ENCODE results near the gene RXRA. TPM values are rescaled to one million over a fixed set of nuclear protein-coding genes. Genes with fewer than 3 reads are reported as not detected.

Gene RXRA
- polyA plus RNA-seq, 4 donors = 30.8 to 83.5 (median 41.5) TPM

DNA sequence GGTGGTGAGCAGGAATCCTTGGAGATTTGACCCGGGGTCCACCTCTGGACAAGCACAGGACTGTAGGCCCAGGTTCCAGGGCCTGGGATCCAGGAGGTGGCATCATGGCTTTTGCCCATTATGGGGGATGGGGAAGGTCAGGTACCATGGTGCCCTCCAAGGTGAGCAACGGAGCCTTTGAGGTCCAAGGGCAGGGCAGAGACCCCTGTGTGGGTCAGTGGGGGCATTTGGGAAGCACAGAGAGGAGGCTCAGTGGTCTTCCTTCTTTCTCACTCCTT lies 117.7 kb downstream of the RXRA start:
- H3K4me1 ChIP-seq (ENCODE audit: control insufficient read depth in 3 of 3, insufficient read depth in 2 of 3, low read depth in 1 of 3, low read length in 2 of 3) = peaks cover 0 to 25% (median 3%) of the 10 kb centered on the region in 3 donors
- FAIRE-seq = no peak
- H3K9me3 ChIP-seq (ENCODE audit: control insufficient read depth in 2 of 2, insufficient read depth in 1 of 2, low read depth in 1 of 2, low read length in 1 of 2) = peaks cover 0 to 15% of the 10 kb centered on the region in 2 donors
- 26 to 52% (median 33%) methylated on average over 2 of the region's 2 CpGs for WGBS, 3 donors
- DNase-seq = no peak
- H3K36me3 ChIP-seq (ENCODE audit: control insufficient read depth in 3 of 3, insufficient read depth in 2 of 3, low read depth in 1 of 3, low read length in 3 of 3) = peaks cover 0 to 18% (median 0%) of the 10 kb centered on the region in 3 donors
- H3K4me3 ChIP-seq (ENCODE audit: low read depth in 1 of 3, low read length in 3 of 3) = no peak overlapping the region
- H3K27me3 ChIP-seq (ENCODE audit: control insufficient read depth in 3 of 3, insufficient read depth in 3 of 3, low read length in 3 of 3) = peaks cover 0 to 11% (median 2%) of the 10 kb centered on the region in 3 donors
- no peak overlapping the region for H3K27ac ChIP-seq (ENCODE audit: low read depth in 1 of 3, low read length in 2 of 3)

DNA sequence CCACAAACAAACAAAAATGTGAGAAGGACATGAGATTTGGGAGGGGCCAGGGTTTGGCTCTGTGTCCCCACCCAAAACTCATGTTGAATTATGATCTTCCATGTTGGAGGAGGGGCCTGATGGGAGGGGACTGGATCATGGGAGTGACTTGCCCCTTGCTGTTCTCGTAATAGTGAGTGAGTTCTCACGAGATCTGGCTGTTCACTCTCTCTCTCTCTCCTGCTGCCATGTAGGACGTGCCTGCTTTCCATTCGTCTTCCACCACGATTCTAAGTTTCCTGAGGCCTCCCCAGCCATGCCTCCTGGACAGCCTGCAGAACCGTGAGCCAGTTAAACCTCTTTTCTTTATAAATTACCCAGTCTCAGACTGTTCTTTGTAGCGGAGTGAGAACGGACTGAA lies 118.7 kb downstream of the RXRA start:
- Histone ChIP-seq H3K9me3 (ENCODE audit: control insufficient read depth in 2 of 2, insufficient read depth in 1 of 2, low read depth in 1 of 2, low read length in 1 of 2) (peaks cover 0 to 21% of the 10 kb centered on the region in 2 donors), H3K27ac (ENCODE audit: low read depth in 1 of 3, low read length in 2 of 3) (no peak overlapping the region), H3K27me3 (ENCODE audit: control insufficient read depth in 3 of 3, insufficient read depth in 3 of 3, low read length in 3 of 3) (peaks cover 0 to 11% (median 2%) of the 10 kb centered on the region in 3 donors), H3K4me1 (ENCODE audit: control insufficient read depth in 3 of 3, insufficient read depth in 2 of 3, low read depth in 1 of 3, low read length in 2 of 3) (peaks cover 0 to 28% (median 3%) of the 10 kb centered on the region in 3 donors), H3K36me3 (ENCODE audit: control insufficient read depth in 3 of 3, insufficient read depth in 2 of 3, low read depth in 1 of 3, low read length in 3 of 3) (peaks cover 0 to 9% (median 0%) of the 10 kb centered on the region in 3 donors), H3K4me3 (ENCODE audit: low read depth in 1 of 3, low read length in 3 of 3) (no peak overlapping the region)
- WGBS, 3 donors = 71 to 75% (median 72%) methylated on average over 8 of the region's 8 CpGs
- FAIRE-seq (no peak), DNase-seq (no peak)

DNA sequence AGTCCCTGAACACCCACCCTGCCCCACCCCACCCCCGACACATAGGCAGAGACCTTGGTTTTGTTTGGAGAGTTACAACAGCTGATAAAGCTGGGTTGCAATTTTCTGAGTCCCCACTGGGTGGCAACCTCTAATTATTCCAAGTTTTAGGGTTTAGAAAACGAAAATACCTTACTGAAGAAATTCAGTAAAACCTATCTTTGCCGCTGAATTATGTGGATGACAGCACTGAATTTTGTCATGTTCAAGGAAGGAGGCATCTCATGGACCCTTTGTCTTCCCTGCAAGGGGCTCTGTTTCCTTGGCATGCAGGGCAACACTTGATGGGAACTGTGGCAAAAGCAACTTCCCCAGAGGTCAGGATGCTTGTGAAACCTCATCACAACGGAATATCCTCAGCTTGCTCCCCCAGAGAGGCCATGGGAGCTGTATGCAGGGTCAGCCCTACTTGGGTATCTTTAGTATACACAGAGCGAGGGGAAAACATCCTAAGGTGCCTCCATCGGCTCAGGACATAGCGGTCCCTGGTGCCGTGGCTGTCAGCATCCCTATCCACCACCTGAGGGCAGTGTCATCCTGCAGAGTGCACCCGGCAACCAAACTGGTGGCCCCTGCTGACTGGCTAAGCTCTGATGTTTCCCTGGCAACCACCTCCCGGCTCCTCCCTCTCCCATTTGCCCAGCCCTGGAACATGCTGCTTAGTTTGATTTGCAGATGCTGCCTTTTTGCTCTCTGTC lies 123.1 kb downstream of the RXRA start:
- 18 to 24% (median 20%) methylated on average over 10 of the region's 10 CpGs for WGBS, 3 donors
- H3K27ac ChIP-seq (ENCODE audit: low read depth in 1 of 3, low read length in 2 of 3) = no peak overlapping the region
- H3K4me1 ChIP-seq (ENCODE audit: control insufficient read depth in 3 of 3, insufficient read depth in 2 of 3, low read depth in 1 of 3, low read length in 2 of 3) = peaks cover 0 to 3% (median 0%) of the 10 kb centered on the region in 3 donors
- no peaks in the 10 kb centered on the region for H3K36me3 ChIP-seq (ENCODE audit: control insufficient read depth in 3 of 3, insufficient read depth in 2 of 3, low read depth in 1 of 3, low read length in 3 of 3)
- H3K9me3 ChIP-seq (ENCODE audit: control insufficient read depth in 2 of 2, insufficient read depth in 1 of 2, low read depth in 1 of 2, low read length in 1 of 2) = peaks cover 0 to 21% of the 10 kb centered on the region in 2 donors
- H3K27me3 ChIP-seq (ENCODE audit: control insufficient read depth in 3 of 3, insufficient read depth in 3 of 3, low read length in 3 of 3) = peaks cover 0 to 5% (median 2%) of the 10 kb centered on the region in 3 donors
- no peak for FAIRE-seq
- peak; percentile 86 to 89 for DNase-seq
- H3K4me3 ChIP-seq (ENCODE audit: low read depth in 1 of 3, low read length in 3 of 3) = no peak overlapping the region

DNA sequence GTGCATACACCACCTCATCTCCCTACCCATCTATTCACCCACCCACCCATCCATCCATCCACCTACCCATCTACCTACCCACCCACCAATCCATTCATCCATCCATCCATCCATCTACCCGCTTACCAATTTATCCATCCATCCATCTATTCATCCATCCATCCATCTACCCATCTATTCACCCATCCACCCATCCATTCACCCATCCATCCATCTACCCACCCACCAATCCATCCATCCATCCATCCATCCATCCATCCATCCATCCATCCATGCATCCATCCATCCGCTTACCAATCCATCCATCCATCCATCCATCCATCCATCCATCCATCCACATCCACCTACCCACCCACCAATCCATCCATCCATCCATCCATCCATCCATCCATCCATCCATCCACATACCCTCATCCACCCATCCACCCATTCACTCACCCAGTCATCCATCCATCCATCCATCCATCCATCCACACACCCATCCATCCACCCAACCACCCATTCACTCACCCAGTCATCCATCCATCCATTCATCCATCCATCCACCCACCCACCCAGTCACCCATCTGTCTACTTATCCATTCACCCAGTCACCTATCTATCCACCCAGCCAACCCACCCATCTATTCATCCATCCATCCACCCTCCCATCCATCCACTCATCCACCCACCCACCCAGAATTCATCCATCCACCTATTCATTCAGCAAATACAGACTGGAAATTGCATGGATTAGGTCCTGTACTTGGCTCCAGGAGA lies 125.6 kb downstream of the RXRA start:
- peaks cover 0 to 18% (median 4%) of the 10 kb centered on the region in 3 donors for H3K4me1 ChIP-seq (ENCODE audit: control insufficient read depth in 3 of 3, insufficient read depth in 2 of 3, low read depth in 1 of 3, low read length in 2 of 3)
- no peak for FAIRE-seq
- WGBS, 3 donors = 89 to 95% (median 94%) methylated on average over 2 of the region's 2 CpGs

DNA sequence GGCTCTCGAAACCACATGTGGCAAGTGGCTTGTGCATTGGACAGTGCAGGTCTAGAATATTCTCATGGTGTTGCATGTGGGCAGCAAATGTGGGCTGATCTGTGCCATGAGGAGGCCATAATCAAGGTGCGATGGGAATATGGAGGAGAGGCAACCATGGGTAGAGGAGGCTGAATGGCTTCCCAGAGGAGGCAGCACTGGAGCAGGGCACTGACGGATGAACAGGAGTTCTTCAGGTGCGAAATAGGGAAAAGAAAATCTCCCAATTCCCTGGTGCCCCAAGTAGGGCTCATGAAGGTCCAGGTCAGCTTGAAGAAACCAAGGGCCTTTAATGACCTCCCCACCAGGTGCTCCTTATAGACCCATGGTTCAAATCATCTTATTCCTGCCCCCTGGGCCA lies 126.5 kb downstream of the RXRA start:
- Histone ChIP-seq H3K4me1 (ENCODE audit: control insufficient read depth in 3 of 3, insufficient read depth in 2 of 3, low read depth in 1 of 3, low read length in 2 of 3) (peaks cover 0 to 19% (median 5%) of the 10 kb centered on the region in 3 donors), H3K9me3 (ENCODE audit: control insufficient read depth in 2 of 2, insufficient read depth in 1 of 2, low read depth in 1 of 2, low read length in 1 of 2) (peaks cover 0 to 15% of the 10 kb centered on the region in 2 donors), H3K27ac (ENCODE audit: low read depth in 1 of 3, low read length in 2 of 3) (no peak overlapping the region), H3K4me3 (ENCODE audit: low read depth in 1 of 3, low read length in 3 of 3) (no peak overlapping the region), H3K27me3 (ENCODE audit: control insufficient read depth in 3 of 3, insufficient read depth in 3 of 3, low read length in 3 of 3) (no peaks in the 10 kb centered on the region), H3K36me3 (ENCODE audit: control insufficient read depth in 3 of 3, insufficient read depth in 2 of 3, low read depth in 1 of 3, low read length in 3 of 3) (no peaks in the 10 kb centered on the region)
- WGBS, 3 donors = 93 to 97% (median 96%) methylated on average over 4 of the region's 4 CpGs
- FAIRE-seq (no peak), DNase-seq (no peak)

More for the DNA sequence above, 125.6 kb downstream of the RXRA start:
- H3K9me3 ChIP-seq (ENCODE audit: control insufficient read depth in 2 of 2, insufficient read depth in 1 of 2, low read depth in 1 of 2, low read length in 1 of 2) = peaks cover 0 to 15% of the 10 kb centered on the region in 2 donors
- no peaks in the 10 kb centered on the region for H3K36me3 ChIP-seq (ENCODE audit: control insufficient read depth in 3 of 3, insufficient read depth in 2 of 3, low read depth in 1 of 3, low read length in 3 of 3)
- peaks cover 0 to 2% (median 0%) of the 10 kb centered on the region in 3 donors for H3K27me3 ChIP-seq (ENCODE audit: control insufficient read depth in 3 of 3, insufficient read depth in 3 of 3, low read length in 3 of 3)
- no peak overlapping the region for H3K4me3 ChIP-seq (ENCODE audit: low read depth in 1 of 3, low read length in 3 of 3)
- DNase-seq = no peak
- no peak overlapping the region for H3K27ac ChIP-seq (ENCODE audit: low read depth in 1 of 3, low read length in 2 of 3)

DNA sequence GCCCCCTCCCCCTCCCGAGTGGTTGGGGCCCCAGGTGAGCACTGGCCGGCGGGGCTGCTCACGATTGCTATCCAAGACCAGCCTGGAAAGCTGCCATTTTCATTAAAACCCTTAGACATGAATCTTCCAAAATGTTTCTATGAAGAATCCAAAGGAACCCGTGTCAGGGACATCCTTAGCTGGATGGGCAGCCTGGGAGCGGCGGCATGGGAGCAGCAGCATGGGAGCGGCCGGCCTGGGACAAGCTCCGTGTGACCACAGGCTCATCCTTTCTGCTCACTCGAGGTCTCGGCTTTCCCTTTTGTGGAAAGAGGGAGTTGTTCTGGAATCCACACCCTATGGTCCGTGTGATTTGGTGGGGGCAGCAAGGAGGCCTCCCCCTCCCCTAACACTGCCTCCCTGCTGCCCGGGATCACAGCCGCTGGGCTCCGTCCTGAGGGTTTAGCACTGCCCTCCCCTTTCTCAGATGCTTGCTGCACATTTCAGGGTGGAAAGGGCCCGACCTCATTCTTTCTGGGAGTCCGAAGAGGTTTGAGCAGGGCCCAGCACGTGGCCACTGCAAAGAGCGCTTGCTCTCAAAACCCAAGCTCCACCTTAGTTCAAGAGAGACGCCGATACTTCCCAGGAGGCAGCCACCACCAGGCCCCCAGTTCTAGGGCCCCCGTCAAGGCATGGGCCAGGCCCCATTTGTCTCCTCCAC lies 127.7 kb downstream of the RXRA start:
- 73 to 83% (median 81%) methylated on average over 23 of the region's 23 CpGs for WGBS, 3 donors
- no peak for FAIRE-seq
- no peak for DNase-seq

DNA sequence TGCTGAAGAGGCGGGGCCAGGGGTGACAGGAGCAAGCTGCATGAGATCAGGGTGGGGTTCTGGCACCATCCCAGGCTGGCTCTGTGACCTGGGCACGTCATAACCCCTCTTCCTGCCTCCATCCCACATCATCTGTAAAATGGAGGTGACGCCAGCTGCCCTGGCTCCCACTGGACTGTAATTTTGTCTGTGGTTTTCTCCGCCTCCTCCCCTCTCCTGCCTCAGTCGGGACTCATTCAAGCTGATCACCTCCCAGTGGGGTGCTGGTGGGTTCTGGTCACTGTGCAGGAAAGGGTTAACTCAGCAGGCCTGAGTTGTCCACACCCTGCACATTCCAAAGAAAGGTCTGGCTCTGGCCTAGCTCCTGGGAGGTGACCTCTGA lies 128.2 kb downstream of the RXRA start:
- no peak overlapping the region for H3K27ac ChIP-seq (ENCODE audit: low read depth in 1 of 3, low read length in 2 of 3)
- DNase-seq (no peak), FAIRE-seq (no peak)
- no peak overlapping the region for H3K4me3 ChIP-seq (ENCODE audit: low read depth in 1 of 3, low read length in 3 of 3)
- H3K4me1 ChIP-seq (ENCODE audit: control insufficient read depth in 3 of 3, insufficient read depth in 2 of 3, low read depth in 1 of 3, low read length in 2 of 3) = peaks cover 0 to 24% (median 5%) of the 10 kb centered on the region in 3 donors
- peaks cover 0 to under 1% of the 10 kb centered on the region in 2 donors for H3K9me3 ChIP-seq (ENCODE audit: control insufficient read depth in 2 of 2, insufficient read depth in 1 of 2, low read depth in 1 of 2, low read length in 1 of 2)
- H3K27me3 ChIP-seq (ENCODE audit: control insufficient read depth in 3 of 3, insufficient read depth in 3 of 3, low read length in 3 of 3) = no peaks in the 10 kb centered on the region
- no peaks in the 10 kb centered on the region for H3K36me3 ChIP-seq (ENCODE audit: control insufficient read depth in 3 of 3, insufficient read depth in 2 of 3, low read depth in 1 of 3, low read length in 3 of 3)
- 64 to 74% (median 72%) methylated on average over 5 of the region's 5 CpGs for WGBS, 3 donors

More for the DNA sequence above, 127.7 kb downstream of the RXRA start:
- no peak overlapping the region for H3K4me3 ChIP-seq (ENCODE audit: low read depth in 1 of 3, low read length in 3 of 3)
- H3K9me3 ChIP-seq (ENCODE audit: control insufficient read depth in 2 of 2, insufficient read depth in 1 of 2, low read depth in 1 of 2, low read length in 1 of 2) = peaks cover 0 to 6% of the 10 kb centered on the region in 2 donors
- H3K27ac ChIP-seq (ENCODE audit: low read depth in 1 of 3, low read length in 2 of 3) = no peak overlapping the region
- no peaks in the 10 kb centered on the region for H3K27me3 ChIP-seq (ENCODE audit: control insufficient read depth in 3 of 3, insufficient read depth in 3 of 3, low read length in 3 of 3)
- no peaks in the 10 kb centered on the region for H3K36me3 ChIP-seq (ENCODE audit: control insufficient read depth in 3 of 3, insufficient read depth in 2 of 3, low read depth in 1 of 3, low read length in 3 of 3)
- peaks cover 0 to 24% (median 5%) of the 10 kb centered on the region in 3 donors for H3K4me1 ChIP-seq (ENCODE audit: control insufficient read depth in 3 of 3, insufficient read depth in 2 of 3, low read depth in 1 of 3, low read length in 2 of 3)

DNA sequence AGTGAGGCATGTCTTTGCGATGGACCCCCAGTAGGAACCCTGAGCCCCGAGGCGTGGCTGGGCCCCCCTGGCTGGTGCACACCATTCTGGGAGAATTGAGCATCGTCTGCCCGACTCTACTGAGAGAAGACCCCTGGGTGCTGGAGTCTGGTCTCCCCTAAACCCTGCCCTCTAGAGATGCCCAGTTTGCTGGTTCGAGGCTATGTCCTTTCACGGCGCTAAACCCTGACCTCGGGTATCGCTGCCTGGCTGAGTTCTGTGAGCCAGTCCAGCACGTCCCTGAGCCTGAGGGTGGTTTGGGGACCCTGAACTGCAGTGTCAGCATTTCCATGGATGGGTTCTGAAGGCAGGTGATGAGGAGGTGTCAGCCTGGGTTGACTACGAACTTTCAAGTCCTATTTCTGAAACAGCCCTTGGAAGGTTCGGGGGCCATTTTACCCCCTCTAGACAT lies 128.8 kb downstream of the RXRA start:
- no peaks in the 10 kb centered on the region for H3K27me3 ChIP-seq (ENCODE audit: control insufficient read depth in 3 of 3, insufficient read depth in 3 of 3, low read length in 3 of 3)
- no peak for DNase-seq
- H3K4me1 ChIP-seq (ENCODE audit: control insufficient read depth in 3 of 3, insufficient read depth in 2 of 3, low read depth in 1 of 3, low read length in 2 of 3) = peaks cover 0 to 21% (median 5%) of the 10 kb centered on the region in 3 donors
- no peaks in the 10 kb centered on the region for H3K9me3 ChIP-seq (ENCODE audit: control insufficient read depth in 2 of 2, insufficient read depth in 1 of 2, low read depth in 1 of 2, low read length in 1 of 2)
- H3K36me3 ChIP-seq (ENCODE audit: control insufficient read depth in 3 of 3, insufficient read depth in 2 of 3, low read depth in 1 of 3, low read length in 3 of 3) = no peaks in the 10 kb centered on the region
- no peak for FAIRE-seq
- no peak overlapping the region for H3K4me3 ChIP-seq (ENCODE audit: low read depth in 1 of 3, low read length in 3 of 3)
- H3K27ac ChIP-seq (ENCODE audit: low read depth in 1 of 3, low read length in 2 of 3) = peak overlapping the region in 2 of 3 donors; percentile 92
- WGBS, 3 donors = 75 to 87% (median 83%) methylated on average over 13 of the region's 13 CpGs

Data from small intestine (tissue), 7 donors.